GM19238 (cell line): ENCODE measurements around the gene TMEM43.

Source experiments
- DNase-seq: peaks from one replicate; pipeline ENCODE4 v3.0.0; 2011; ENCODE audit warnings: low spot score; ENCODE audit not compliant: insufficient read length

The TMEM43 gene

GRCh38 chr3:14151471-14152083 is 26.7 kb downstream of the TMEM43 start:
- DNase-seq, result no peak

- DNase-seq, result no peak
These were observed 27.5 kb downstream of the TMEM43 start for GRCh38 chr3:14152233-14152962.

GRCh38 chr3:14152963-14153355 is 28.1 kb downstream of the TMEM43 start:
- no peak for DNase-seq

GRCh38 chr3:14153663-14154062 is 28.8 kb downstream of the TMEM43 start:
- no peak for DNase-seq

GRCh38 chr3:14154276-14154675 is 29.4 kb downstream of the TMEM43 start:
- no peak for DNase-seq

- no peak for DNase-seq
These were observed 30.1 kb downstream of the TMEM43 start for GRCh38 chr3:14154895-14155440.

- DNase-seq, result no peak
These were observed 31.3 kb downstream of the TMEM43 start for GRCh38 chr3:14156201-14156600.

- DNase-seq, result no peak
These were observed 32.1 kb downstream of the TMEM43 start for GRCh38 chr3:14156843-14157561.

- no peak for DNase-seq
These were observed 33.1 kb downstream of the TMEM43 start for GRCh38 chr3:14157951-14158350.

- no peak for DNase-seq
These were observed 33.5 kb downstream of the TMEM43 start for GRCh38 chr3:14158370-14158769.

GRCh38 chr3:14159426-14159825 is 34.6 kb downstream of the TMEM43 start:
- DNase-seq, result no peak

- DNase-seq, result no peak
These were observed 36.4 kb downstream of the TMEM43 start for GRCh38 chr3:14161282-14161681.

- no peak for DNase-seq
These were observed 37.3 kb downstream of the TMEM43 start for GRCh38 chr3:14162178-14162577.

- DNase-seq, result no peak
These were observed 42.2 kb downstream of the TMEM43 start for GRCh38 chr3:14166877-14167603.

GRCh38 chr3:14169435-14169834 is 44.6 kb downstream of the TMEM43 start:
- no peak for DNase-seq

- no peak for DNase-seq
These were observed 45.0 kb downstream of the TMEM43 start for GRCh38 chr3:14169871-14170270.

- DNase-seq, result no peak
These were observed 45.8 kb downstream of the TMEM43 start for GRCh38 chr3:14170531-14171159.

GRCh38 chr3:14172496-14172895 is 47.6 kb downstream of the TMEM43 start:
- DNase-seq, result no peak

GRCh38 chr3:14174483-14174882 is 49.6 kb downstream of the TMEM43 start:
- no peak for DNase-seq

- DNase-seq, result no peak
These were observed 50.7 kb downstream of the TMEM43 start for GRCh38 chr3:14175383-14176037.
